CD4-positive, alpha-beta memory T cell (primary cell): ENCODE measurements around the gene GCNT2. TPM values are rescaled to one million over a fixed set of nuclear protein-coding genes. Genes with fewer than 3 reads are reported as not detected.

ENCODE experiments used
- CTCF ChIA-PET: fragments of 350-600 bp; sonication (Branson Sonifier 250); formaldehyde crosslinking; loops from one replicate; lab custom pipeline; 2021; ENCODE audit warnings: inconsistent platforms; ENCODE audit not compliant: partially characterized antibody; lab: Charles Lee
- POLR2A ChIA-PET: fragments of 350-600 bp; sonication (Branson Sonifier 250); formaldehyde crosslinking; loops from one replicate; lab custom pipeline; 2021; ENCODE audit not compliant: partially characterized antibody; lab: Charles Lee
- DNase-seq, 5 donors: peaks; one replicate each; pipeline versions ENCODE4 v3.0.0 to v3.0.0-alpha.2; 2020 to 2022; ENCODE audit warnings: mixed read lengths in 1 of 5
- H3K27ac ChIP-seq: one replicate; pipeline ENCODE4 v1.7.0; 2013; ENCODE audit warnings: low read depth, low read length
- H3K27me3 ChIP-seq: 2 replicates; pipeline ENCODE4 v1.7.0; 2013; ENCODE audit warnings: mild to moderate bottlenecking, low read length, moderate library complexity; ENCODE audit not compliant: insufficient read depth
- H3K36me3 ChIP-seq: 2 replicates; pipeline ENCODE4 v1.7.0; 2013; ENCODE audit warnings: mild to moderate bottlenecking, low read length, moderate library complexity; ENCODE audit not compliant: insufficient read depth
- H3K4me1 ChIP-seq: 2 replicates; pipeline ENCODE4 v1.7.0; 2013; ENCODE audit warnings: mild to moderate bottlenecking, low read length, moderate library complexity; ENCODE audit not compliant: insufficient read depth
- H3K4me3 ChIP-seq, 2 donors: one replicate each; pipeline ENCODE4 v1.7.0; 2013; ENCODE audit warnings: low read length in 2 of 2, mild to moderate bottlenecking in 1 of 2
- H3K9me3 ChIP-seq, 2 donors: one replicate each; pipeline ENCODE4 v1.7.0; 2013; ENCODE audit warnings: low read length in 2 of 2, control low read depth in 1 of 2; ENCODE audit not compliant: control insufficient read depth in 1 of 2
- H3K27ac Mint-ChIP-seq, 7 donors: one replicate each; pipeline ENCODE4 v1.8.0; 2020 to 2021; ENCODE audit warnings: mixed read lengths in 7 of 7, mild to moderate bottlenecking in 6 of 7, inconsistent platforms in 3 of 7, moderate library complexity in 3 of 7
- H3K27me3 Mint-ChIP-seq, 2 donors: one replicate each; pipeline ENCODE4 v1.8.0; 2020 to 2021; ENCODE audit warnings: mixed read lengths in 2 of 2
- H3K36me3 Mint-ChIP-seq, 2 donors: one replicate each; pipeline ENCODE4 v1.8.0; 2020 to 2021; ENCODE audit warnings: mixed read lengths in 2 of 2, inconsistent platforms in 1 of 2, mild to moderate bottlenecking in 1 of 2
- H3K4me1 Mint-ChIP-seq, 4 donors: one replicate each; pipeline ENCODE4 v1.8.0; 2020 to 2021; ENCODE audit warnings: mixed read lengths in 4 of 4, mild to moderate bottlenecking in 1 of 4
- H3K4me3 Mint-ChIP-seq, 8 donors: one replicate each; pipeline ENCODE4 v1.8.0; 2020 to 2021; ENCODE audit warnings: mixed read lengths in 8 of 8, mild to moderate bottlenecking in 7 of 8, moderate library complexity in 6 of 8, inconsistent platforms in 3 of 8
- H3K9me3 Mint-ChIP-seq, 8 donors: one replicate each; pipeline ENCODE4 v1.8.0; 2020 to 2021; ENCODE audit warnings: mixed read lengths in 8 of 8, mild to moderate bottlenecking in 5 of 8, inconsistent platforms in 3 of 8, moderate library complexity in 1 of 8
- intact Hi-C: fragments of 100-400 bp; cut with micrococcal nuclease; formaldehyde crosslinking; loops from one replicate; pipeline ENCODE4 v1.15.1; 2023
- polyA plus RNA-seq, 2 donors: library from polyadenylated mRNA; unstranded; fragments of 300-500 nt; fragmentation: Illumina TruSeq; gene quantifications; one replicate each; pipeline ENCODE4 v1.2.3, GENCODE V29; 2021
- total RNA-seq, 2 experiments: library from RNA; stranded (reverse); gene quantifications; one replicate each; pipeline ENCODE4 v1.2.3, GENCODE V29; 2021

GCNT2 gene
- total and polyA plus RNA-seq, 4 experiments from 2014 or later = 0.75 to 4.2 (median 2.2) TPM

DNA sequence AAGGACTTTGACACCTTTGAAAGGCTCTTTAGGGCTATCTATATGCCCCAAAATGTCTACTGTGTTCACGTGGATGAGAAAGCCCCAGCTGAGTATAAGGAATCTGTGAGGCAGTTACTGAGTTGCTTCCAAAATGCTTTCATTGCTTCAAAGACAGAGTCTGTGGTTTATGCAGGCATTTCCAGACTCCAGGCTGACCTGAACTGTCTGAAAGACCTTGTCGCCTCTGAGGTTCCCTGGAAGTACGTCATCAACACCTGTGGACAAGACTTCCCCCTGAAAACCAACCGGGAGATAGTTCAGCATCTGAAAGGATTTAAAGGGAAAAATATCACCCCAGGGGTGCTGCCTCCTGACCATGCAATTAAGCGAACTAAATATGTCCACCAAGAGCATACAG, 65.2 kb downstream of the GCNT2 start:
- H3K9me3 Mint-ChIP-seq = no peaks in the 10 kb centered on the region
- ChIA-PET CTCF (no interaction called here), POLR2A (no interaction called here)
- no peak overlapping the region for H3K27ac ChIP-seq
- no peak overlapping the region for H3K4me3 Mint-ChIP-seq
- peaks cover 0 to 2% (median under 1%) of the 10 kb centered on the region in 4 donors for H3K4me1 Mint-ChIP-seq
- no peaks in the 10 kb centered on the region for H3K27me3 ChIP-seq
- H3K27me3 Mint-ChIP-seq = no peaks in the 10 kb centered on the region
- H3K27ac Mint-ChIP-seq = no peak overlapping the region
- no peak overlapping the region for H3K4me3 ChIP-seq
- H3K9me3 ChIP-seq = no peaks in the 10 kb centered on the region
- H3K36me3 Mint-ChIP-seq = no peaks in the 10 kb centered on the region
- H3K36me3 ChIP-seq = no peaks in the 10 kb centered on the region
- intact Hi-C loops = no loop called here
- no peak for DNase-seq
- H3K4me1 ChIP-seq = no peaks in the 10 kb centered on the region

GRCh38 chr6:10587656-10588406, 66.7 kb downstream of the GCNT2 start:
- Mint-ChIP-seq H3K36me3 (no peaks in the 10 kb centered on the region), H3K27ac (no peak overlapping the region), H3K27me3 (no peaks in the 10 kb centered on the region), H3K4me3 (no peak overlapping the region), H3K4me1 (peaks cover 0 to 2% (median under 1%) of the 10 kb centered on the region in 4 donors), H3K9me3 (no peaks in the 10 kb centered on the region)
- POLR2A ChIA-PET = no interaction called here
- Histone ChIP-seq H3K27ac (no peak overlapping the region), H3K4me3 (no peak overlapping the region), H3K36me3 (no peaks in the 10 kb centered on the region), H3K27me3 (no peaks in the 10 kb centered on the region), H3K9me3 (no peaks in the 10 kb centered on the region), H3K4me1 (no peaks in the 10 kb centered on the region)
- DNase-seq = no peak
- intact Hi-C loops = no loop called here
- CTCF ChIA-PET = no interaction called here

- Mint-ChIP-seq H3K27ac (no peak overlapping the region), H3K4me3 (no peak overlapping the region), H3K36me3 (no peaks in the 10 kb centered on the region), H3K4me1 (peaks cover 0 to 1% (median 0%) of the 10 kb centered on the region in 4 donors), H3K9me3 (no peaks in the 10 kb centered on the region), H3K27me3 (no peaks in the 10 kb centered on the region)
- intact Hi-C loops = no loop called here
- no peaks in the 10 kb centered on the region for H3K9me3 ChIP-seq
- CTCF ChIA-PET = no interaction called here
- no peaks in the 10 kb centered on the region for H3K27me3 ChIP-seq
- no peak for DNase-seq
- no peak overlapping the region for H3K4me3 ChIP-seq
- POLR2A ChIA-PET = no interaction called here
- no peak overlapping the region for H3K27ac ChIP-seq
- no peaks in the 10 kb centered on the region for H3K4me1 ChIP-seq
- no peaks in the 10 kb centered on the region for H3K36me3 ChIP-seq
Measured at GRCh38 chr6:10588562-10589428, 67.6 kb downstream of the GCNT2 start.

DNA sequence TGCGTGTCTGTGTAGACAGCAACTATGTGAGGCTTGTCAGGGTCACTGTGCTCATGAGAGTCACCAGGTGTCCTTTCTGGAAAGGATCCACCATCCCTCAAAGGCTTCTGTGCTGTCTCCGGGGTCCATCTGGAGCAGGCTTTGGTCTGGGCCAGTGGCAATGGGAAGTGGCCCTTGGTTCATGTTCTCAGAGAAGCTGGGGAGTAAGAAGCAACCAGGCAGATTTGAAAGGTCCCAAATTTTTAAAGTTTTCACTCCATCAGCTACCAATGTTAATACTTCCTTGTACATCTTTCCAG, 68.2 kb downstream of the GCNT2 start:
- H3K27me3 Mint-ChIP-seq = no peaks in the 10 kb centered on the region
- no peaks in the 10 kb centered on the region for H3K9me3 Mint-ChIP-seq
- peaks cover 0 to 1% (median 0%) of the 10 kb centered on the region in 4 donors for H3K4me1 Mint-ChIP-seq
- no peaks in the 10 kb centered on the region for H3K27me3 ChIP-seq
- POLR2A ChIA-PET = no interaction called here
- no peaks in the 10 kb centered on the region for H3K9me3 ChIP-seq
- no peaks in the 10 kb centered on the region for H3K36me3 Mint-ChIP-seq
- CTCF ChIA-PET = interaction anchor here (0.8 kb wide), 1 partner anchor 21 kb away, joined by 3 read pairs; no protein-coding TSS in a partner anchor
- no peak for DNase-seq
- no peak overlapping the region for H3K4me3 ChIP-seq
- intact Hi-C loops = no loop called here
- H3K36me3 ChIP-seq = no peaks in the 10 kb centered on the region
- no peak overlapping the region for H3K27ac ChIP-seq
- H3K27ac Mint-ChIP-seq = no peak overlapping the region
- no peaks in the 10 kb centered on the region for H3K4me1 ChIP-seq
- no peak overlapping the region for H3K4me3 Mint-ChIP-seq

- CTCF ChIA-PET = interaction anchor here (0.8 kb wide), 1 partner anchor 20 kb away, joined by 3 read pairs; no protein-coding TSS in a partner anchor
- no peaks in the 10 kb centered on the region for H3K27me3 ChIP-seq
- no peak overlapping the region for H3K27ac Mint-ChIP-seq
Measured at GRCh38 chr6:10589983-10590382, 68.8 kb downstream of the GCNT2 start.

DNA sequence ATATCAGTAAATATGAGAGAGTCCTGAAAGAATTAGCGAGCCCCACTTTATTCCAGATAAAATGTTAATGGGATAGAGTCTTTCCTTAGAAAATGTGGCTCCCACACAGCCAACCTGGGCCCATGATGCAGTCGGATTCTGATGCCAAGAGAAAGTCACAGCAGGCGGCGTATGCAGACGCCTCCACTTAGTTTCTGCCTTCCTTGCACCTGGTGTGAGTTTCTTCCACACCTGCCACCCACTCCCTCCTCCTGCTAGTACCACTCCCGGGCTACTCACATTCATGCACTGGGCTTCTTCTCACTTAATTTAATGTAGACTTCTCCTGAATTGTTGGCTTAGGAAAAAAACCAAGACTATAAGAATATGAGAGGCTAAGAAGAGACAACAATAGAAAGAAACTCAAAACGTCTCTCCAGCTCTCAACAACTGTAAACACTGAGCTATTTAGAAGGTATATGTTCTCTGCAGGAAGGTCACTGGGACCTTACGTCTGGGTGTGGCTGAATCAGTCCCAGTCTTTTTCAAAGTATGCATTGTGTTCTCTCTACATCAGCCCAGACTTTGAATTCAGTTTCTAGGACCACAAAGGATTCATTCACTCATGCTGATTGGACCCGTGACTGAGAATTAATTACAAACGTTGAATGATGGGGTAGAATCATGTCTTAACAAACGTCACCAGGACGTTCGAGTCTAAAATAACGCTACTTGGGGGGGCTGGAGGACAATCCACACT, 70.4 kb downstream of the GCNT2 start:
- Mint-ChIP-seq H3K4me1 (peaks cover 0 to 1% (median 0%) of the 10 kb centered on the region in 4 donors), H3K9me3 (no peaks in the 10 kb centered on the region)

More at GRCh38 chr6:10589983-10590382, 68.8 kb downstream of the GCNT2 start:
- POLR2A ChIA-PET = no interaction called here
- no peaks in the 10 kb centered on the region for H3K27me3 Mint-ChIP-seq
- H3K36me3 Mint-ChIP-seq = no peaks in the 10 kb centered on the region
- no peak overlapping the region for H3K4me3 ChIP-seq
- H3K4me3 Mint-ChIP-seq = no peak overlapping the region
- no peaks in the 10 kb centered on the region for H3K4me1 ChIP-seq
- no peak for DNase-seq
- H3K27ac ChIP-seq = no peak overlapping the region
- no peaks in the 10 kb centered on the region for H3K9me3 Mint-ChIP-seq
- no peaks in the 10 kb centered on the region for H3K9me3 ChIP-seq
- H3K4me1 Mint-ChIP-seq = peaks cover 0 to 1% (median 0%) of the 10 kb centered on the region in 4 donors
- intact Hi-C loops = no loop called here
- no peaks in the 10 kb centered on the region for H3K36me3 ChIP-seq

More for the DNA sequence above, 70.4 kb downstream of the GCNT2 start:
- Histone ChIP-seq H3K4me3 (no peak overlapping the region), H3K4me1 (no peaks in the 10 kb centered on the region), H3K9me3 (no peaks in the 10 kb centered on the region), H3K27me3 (no peaks in the 10 kb centered on the region), H3K27ac (no peak overlapping the region), H3K36me3 (no peaks in the 10 kb centered on the region)
- no peak for DNase-seq
- intact Hi-C loops = no loop called here
- H3K27ac Mint-ChIP-seq = no peak overlapping the region
- ChIA-PET POLR2A (no interaction called here), CTCF (no interaction called here)
- no peak overlapping the region for H3K4me3 Mint-ChIP-seq
- no peaks in the 10 kb centered on the region for H3K27me3 Mint-ChIP-seq
- no peaks in the 10 kb centered on the region for H3K36me3 Mint-ChIP-seq
